ENCODE measurements around the gene ADARB1.

The ADARB1 gene

GRCh38 chr21:45073301-45074047, 906 bp upstream of the ADARB1 start:
- no peak for DNase-seq (ENCODE audit: low read depth in 1 of 2, low spot score in 1 of 2)

- no peak for DNase-seq (ENCODE audit: low read depth in 1 of 2, low spot score in 1 of 2)
Observed at GRCh38 chr21:45074818-45075595, 627 bp downstream of the ADARB1 start.

GRCh38 chr21:45075596-45076244, 1.3 kb downstream of the ADARB1 start:
- DNase-seq (ENCODE audit: low read depth in 1 of 2, low spot score in 1 of 2) = no peak

GRCh38 chr21:45076245-45076711, 1.9 kb downstream of the ADARB1 start:
- no peak for DNase-seq (ENCODE audit: low read depth in 1 of 2, low spot score in 1 of 2)

- DNase-seq (ENCODE audit: low read depth in 1 of 2, low spot score in 1 of 2) = no peak
Observed at GRCh38 chr21:45078371-45078770, 4.0 kb downstream of the ADARB1 start.

- peak; percentile 46 to 74 for DNase-seq (ENCODE audit: low read depth in 1 of 2, low spot score in 1 of 2)
Observed at GRCh38 chr21:45078877-45079281, 4.5 kb downstream of the ADARB1 start.

GRCh38 chr21:45079351-45079750, 5.0 kb downstream of the ADARB1 start:
- DNase-seq (ENCODE audit: low read depth in 1 of 2, low spot score in 1 of 2) = no peak

GRCh38 chr21:45080232-45080631, 5.9 kb downstream of the ADARB1 start:
- no peak for DNase-seq (ENCODE audit: low read depth in 1 of 2, low spot score in 1 of 2)

GRCh38 chr21:45080639-45081414, 6.4 kb downstream of the ADARB1 start:
- DNase-seq (ENCODE audit: low read depth in 1 of 2, low spot score in 1 of 2) = peak in 1 of 2 donors; percentile 29

- DNase-seq (ENCODE audit: low read depth in 1 of 2, low spot score in 1 of 2) = no peak
Observed at GRCh38 chr21:45081636-45082035, 7.3 kb downstream of the ADARB1 start.

- no peak for DNase-seq (ENCODE audit: low read depth in 1 of 2, low spot score in 1 of 2)
Observed at GRCh38 chr21:45082736-45083135, 8.4 kb downstream of the ADARB1 start.

- no peak for DNase-seq (ENCODE audit: low read depth in 1 of 2, low spot score in 1 of 2)
Observed at GRCh38 chr21:45084121-45084520, 9.7 kb downstream of the ADARB1 start.

- no peak for DNase-seq (ENCODE audit: low read depth in 1 of 2, low spot score in 1 of 2)
Observed at GRCh38 chr21:45084881-45085536, 10.6 kb downstream of the ADARB1 start.

- no peak for DNase-seq (ENCODE audit: low read depth in 1 of 2, low spot score in 1 of 2)
Observed at GRCh38 chr21:45085700-45086099, 11.3 kb downstream of the ADARB1 start.

GRCh38 chr21:45086337-45086958, 12.1 kb downstream of the ADARB1 start:
- DNase-seq (ENCODE audit: low read depth in 1 of 2, low spot score in 1 of 2) = no peak

GRCh38 chr21:45087022-45087823, 12.8 kb downstream of the ADARB1 start:
- DNase-seq (ENCODE audit: low read depth in 1 of 2, low spot score in 1 of 2) = no peak

- DNase-seq (ENCODE audit: low read depth in 1 of 2, low spot score in 1 of 2) = no peak
Observed at GRCh38 chr21:45088116-45088515, 13.7 kb downstream of the ADARB1 start.

- no peak for DNase-seq (ENCODE audit: low read depth in 1 of 2, low spot score in 1 of 2)
Observed at GRCh38 chr21:45088729-45089128, 14.3 kb downstream of the ADARB1 start.

GRCh38 chr21:45089964-45090363, 15.6 kb downstream of the ADARB1 start:
- no peak for DNase-seq (ENCODE audit: low read depth in 1 of 2, low spot score in 1 of 2)
